ENCODE data around the gene SARDH. TPM values are rescaled to one million over a fixed set of nuclear protein-coding genes. Genes with fewer than 3 reads are reported as not detected.

SARDH gene
- total and polyA plus RNA-seq, 9 of the 15 experiments (the other 6 are each of a cell fraction or from before 2014, with no cell fraction given), result 0.14 TPM; not detected in 8

DNA sequence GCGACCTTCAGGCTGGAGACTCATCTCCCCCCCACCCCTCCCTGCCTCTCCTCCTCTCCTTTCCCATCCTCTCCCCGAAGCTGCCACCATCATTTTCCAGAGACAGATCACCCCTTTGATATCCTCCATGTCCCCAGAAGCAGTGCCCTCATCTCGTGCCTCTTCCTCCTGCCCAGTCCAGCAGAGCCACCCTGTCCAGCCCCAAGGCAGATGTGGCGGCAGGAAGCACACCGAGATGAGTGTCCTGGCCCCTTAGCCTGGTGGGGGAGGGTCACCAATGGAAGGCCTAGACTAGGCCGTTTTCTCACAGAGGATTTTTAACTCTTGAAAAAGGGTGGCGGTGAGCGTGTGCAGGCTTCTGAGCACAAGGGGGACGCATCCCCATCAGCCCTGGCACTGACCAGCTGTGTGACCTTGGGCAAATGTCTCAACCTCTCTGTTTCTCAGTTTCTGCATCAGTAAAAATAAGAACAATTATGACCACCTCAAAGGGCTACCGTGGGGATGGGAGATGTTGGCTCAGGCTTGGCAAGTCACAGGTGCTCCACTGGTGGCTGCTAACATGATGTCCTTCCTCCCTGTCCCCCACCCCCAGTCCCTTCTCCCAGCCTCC lies 48.9 kb downstream of the SARDH start:
- Histone ChIP-seq H4K20me1 (replicated peaks; ENCODE audit: control insufficient read depth, insufficient read depth, low read length) (peaks cover 15% of the 10 kb centered on the region), H3K9me3 (replicated peaks; ENCODE audit: control insufficient read depth, insufficient read depth, low read depth, low read length) (no peaks in the 10 kb centered on the region), H3K27ac (ENCODE audit: extremely low read depth, low read depth, low read length) (no peak overlapping the region), H3K4me1 (replicated peaks in 1 of 2; ENCODE audit: control insufficient read depth in 2 of 2, insufficient read depth in 2 of 2, low read length in 2 of 2) (peaks cover 0 to 4% of the 10 kb centered on the region in 2 experiments; a peak in 2 of 5 replicates), H3K27me3 (ENCODE audit: control insufficient read depth in 2 of 2, insufficient read depth in 2 of 2, low read length in 2 of 2) (peaks cover 19 to 90% of the 10 kb centered on the region in 2 experiments; a peak in 4 of 5 replicates), H3K36me3 (ENCODE audit: control insufficient read depth, insufficient read depth, low read length) (no peaks in the 10 kb centered on the region), H3K9ac (ENCODE audit: insufficient read depth in 1 of 2, low read depth in 2 of 2, low read length in 2 of 2) (no peak overlapping the region), H2AFZ (ENCODE audit: low read depth, low read length) (no peak overlapping the region), H3K4me2 (ENCODE audit: insufficient read depth, low read length) (no peak overlapping the region), H3K79me2 (ENCODE audit: control insufficient read depth, insufficient read depth, low read length) (no peaks in the 10 kb centered on the region), H3K9me1 (ENCODE audit: control insufficient read depth, insufficient read depth, low read length) (no peaks in the 10 kb centered on the region), H3K4me3 (no peak overlapping the region)
- ChIA-PET CTCF (ENCODE audit: low intra/inter-chr PET ratio) (no interaction called here), POLR2A (interaction anchor here (0.6 kb wide), 1 partner anchor 13 kb away, joined by 4 read pairs; no protein-coding TSS in a partner anchor)
- DNase-seq (ENCODE audit: extremely low read depth in 1 of 4, low spot score in 3 of 4) (no peak), ATAC-seq (no peak), FAIRE-seq (no peak)
- TF ChIP-seq, protein P1, sequence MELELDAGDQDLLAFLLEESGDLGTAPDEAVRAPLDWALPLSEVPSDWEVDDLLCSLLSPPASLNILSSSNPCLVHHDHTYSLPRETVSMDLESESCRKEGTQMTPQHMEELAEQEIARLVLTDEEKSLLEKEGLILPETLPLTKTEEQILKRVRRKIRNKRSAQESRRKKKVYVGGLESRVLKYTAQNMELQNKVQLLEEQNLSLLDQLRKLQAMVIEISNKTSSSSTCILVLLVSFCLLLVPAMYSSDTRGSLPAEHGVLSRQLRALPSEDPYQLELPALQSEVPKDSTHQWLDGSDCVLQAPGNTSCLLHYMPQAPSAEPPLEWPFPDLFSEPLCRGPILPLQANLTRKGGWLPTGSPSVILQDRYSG (tag; conservative IDR thresholded peaks at IDR 0.05; ENCODE audit: low read depth), result no peak
- TF ChIP-seq POLR2H (tag; IDR thresholded peaks at IDR 0.05; ENCODE audit: low read depth) (no peak), RBM25 (IDR thresholded peaks at IDR 0.05; ENCODE audit: low read depth, low read length, severe bottlenecking) (peak; percentile 94), ZFP36 (IDR thresholded peaks at IDR 0.05; ENCODE audit: low read depth, low read length, partially characterized antibody) (peak; percentile 76)
- in situ Hi-C loops (cut with MboI), result no loop called here
- BruUV-seq (replicated peaks), result no TSS peak
- intact Hi-C loops (cut with micrococcal nuclease), result no loop called here
- 2% methylated on average over 9 of the region's 10 CpGs for WGBS (ENCODE audit: insufficient coverage, low coverage, missing lambda C conversion rate)
